Dendritic cell treated with granulocyte-macrophage colony-stimulating factor and Interleukin-4, amounts not matched to agents 40 ng/mL and 50 ng/mL, for 4 days (primary cell): ENCODE data around the gene GRID2.

Experiments
- H3K27ac Mint-ChIP-seq: one replicate; pipeline ENCODE4 v1.8.0; 2022; ENCODE audit warnings: mild to moderate bottlenecking, mixed read lengths
- H3K27me3 Mint-ChIP-seq: one replicate; pipeline ENCODE4 v1.8.0; 2022; ENCODE audit warnings: mild to moderate bottlenecking, mixed read lengths
- H3K36me3 Mint-ChIP-seq: one replicate; pipeline ENCODE4 v1.8.0; 2022; ENCODE audit warnings: low read depth, mixed read lengths
- H3K4me1 Mint-ChIP-seq: one replicate; pipeline ENCODE4 v1.8.0; 2022; ENCODE audit warnings: low read depth, mixed read lengths
- H3K4me3 Mint-ChIP-seq: one replicate; pipeline ENCODE4 v1.8.0; 2022; ENCODE audit warnings: mild to moderate bottlenecking, moderate library complexity, mixed read lengths
- H3K9me3 Mint-ChIP-seq: one replicate; pipeline ENCODE4 v1.8.0; 2022; ENCODE audit warnings: mixed read lengths
- intact Hi-C: fragments of 100-400 bp; cut with micrococcal nuclease; formaldehyde crosslinking; loops from one replicate; pipeline ENCODE4 v1.15.0; 2022

Gene GRID2

GRCh38 chr4:93710101-93710846 lies 1406.5 kb downstream of the GRID2 start:
- Mint-ChIP-seq H3K4me3 (no peak overlapping the region), H3K9me3 (no peaks in the 10 kb centered on the region), H3K27ac (no peak overlapping the region), H3K4me1 (no peaks in the 10 kb centered on the region), H3K27me3 (no peaks in the 10 kb centered on the region), H3K36me3 (no peaks in the 10 kb centered on the region)
- intact Hi-C loops = no loop called here

GRCh38 chr4:93710847-93711430 lies 1407.2 kb downstream of the GRID2 start:
- intact Hi-C loops = no loop called here
- Mint-ChIP-seq H3K9me3 (no peaks in the 10 kb centered on the region), H3K27me3 (no peaks in the 10 kb centered on the region), H3K27ac (no peak overlapping the region), H3K4me1 (no peaks in the 10 kb centered on the region), H3K36me3 (no peaks in the 10 kb centered on the region), H3K4me3 (no peak overlapping the region)

GRCh38 chr4:93718233-93718632 lies 1414.5 kb downstream of the GRID2 start:
- no peaks in the 10 kb centered on the region for H3K9me3 Mint-ChIP-seq
- H3K36me3 Mint-ChIP-seq = no peaks in the 10 kb centered on the region
- intact Hi-C loops = no loop called here
- no peaks in the 10 kb centered on the region for H3K4me1 Mint-ChIP-seq
- no peak overlapping the region for H3K27ac Mint-ChIP-seq
- H3K27me3 Mint-ChIP-seq = no peaks in the 10 kb centered on the region
- no peak overlapping the region for H3K4me3 Mint-ChIP-seq

- Mint-ChIP-seq H3K27me3 (no peaks in the 10 kb centered on the region), H3K4me1 (no peaks in the 10 kb centered on the region), H3K27ac (no peak overlapping the region), H3K36me3 (no peaks in the 10 kb centered on the region), H3K9me3 (no peaks in the 10 kb centered on the region), H3K4me3 (no peak overlapping the region)
- intact Hi-C loops = no loop called here
These were observed 1415.8 kb downstream of the GRID2 start for GRCh38 chr4:93719552-93719951.

- H3K36me3 Mint-ChIP-seq = no peaks in the 10 kb centered on the region
- intact Hi-C loops = no loop called here
- no peaks in the 10 kb centered on the region for H3K4me1 Mint-ChIP-seq
- H3K9me3 Mint-ChIP-seq = no peaks in the 10 kb centered on the region
- H3K27ac Mint-ChIP-seq = no peak overlapping the region
- H3K4me3 Mint-ChIP-seq = no peak overlapping the region
- no peaks in the 10 kb centered on the region for H3K27me3 Mint-ChIP-seq
These were observed 1418.7 kb downstream of the GRID2 start for GRCh38 chr4:93722446-93722845.

- no peak overlapping the region for H3K4me3 Mint-ChIP-seq
- intact Hi-C loops = no loop called here
- peaks cover 17% of the 10 kb centered on the region for H3K9me3 Mint-ChIP-seq
- H3K36me3 Mint-ChIP-seq = no peaks in the 10 kb centered on the region
- no peaks in the 10 kb centered on the region for H3K27me3 Mint-ChIP-seq
- no peak overlapping the region for H3K27ac Mint-ChIP-seq
- no peaks in the 10 kb centered on the region for H3K4me1 Mint-ChIP-seq
These were observed 1426.5 kb downstream of the GRID2 start for GRCh38 chr4:93730251-93730650.

- Mint-ChIP-seq H3K27ac (no peak overlapping the region), H3K4me3 (no peak overlapping the region), H3K9me3 (peaks cover 17% of the 10 kb centered on the region), H3K4me1 (no peaks in the 10 kb centered on the region), H3K27me3 (no peaks in the 10 kb centered on the region), H3K36me3 (no peaks in the 10 kb centered on the region)
- intact Hi-C loops = no loop called here
These were observed 1427.0 kb downstream of the GRID2 start for GRCh38 chr4:93730760-93731159.

- no peaks in the 10 kb centered on the region for H3K4me1 Mint-ChIP-seq
- intact Hi-C loops = no loop called here
- no peaks in the 10 kb centered on the region for H3K36me3 Mint-ChIP-seq
- H3K4me3 Mint-ChIP-seq = no peak overlapping the region
- H3K9me3 Mint-ChIP-seq = peaks cover 17% of the 10 kb centered on the region
- no peaks in the 10 kb centered on the region for H3K27me3 Mint-ChIP-seq
- H3K27ac Mint-ChIP-seq = no peak overlapping the region
These were observed 1427.7 kb downstream of the GRID2 start for GRCh38 chr4:93731456-93731855.

- Mint-ChIP-seq H3K9me3 (peaks cover 17% of the 10 kb centered on the region), H3K36me3 (no peaks in the 10 kb centered on the region), H3K27ac (no peak overlapping the region), H3K4me1 (no peaks in the 10 kb centered on the region), H3K4me3 (no peak overlapping the region), H3K27me3 (no peaks in the 10 kb centered on the region)
- intact Hi-C loops = no loop called here
These were observed 1428.7 kb downstream of the GRID2 start for GRCh38 chr4:93732509-93732908.

GRCh38 chr4:93740890-93741289 lies 1437.1 kb downstream of the GRID2 start:
- intact Hi-C loops = no loop called here
- no peaks in the 10 kb centered on the region for H3K27me3 Mint-ChIP-seq

GRCh38 chr4:93743022-93743421 lies 1439.3 kb downstream of the GRID2 start:
- H3K27ac Mint-ChIP-seq = no peak overlapping the region
- no peaks in the 10 kb centered on the region for H3K4me1 Mint-ChIP-seq
- no peaks in the 10 kb centered on the region for H3K36me3 Mint-ChIP-seq
- no peaks in the 10 kb centered on the region for H3K27me3 Mint-ChIP-seq
- intact Hi-C loops = no loop called here
- no peaks in the 10 kb centered on the region for H3K9me3 Mint-ChIP-seq
- no peak overlapping the region for H3K4me3 Mint-ChIP-seq

More at GRCh38 chr4:93740890-93741289, 1437.1 kb downstream of the GRID2 start:
- Mint-ChIP-seq H3K27ac (no peak overlapping the region), H3K36me3 (no peaks in the 10 kb centered on the region), H3K9me3 (no peaks in the 10 kb centered on the region), H3K4me1 (no peaks in the 10 kb centered on the region), H3K4me3 (no peak overlapping the region)

GRCh38 chr4:93743635-93744034 lies 1439.9 kb downstream of the GRID2 start:
- H3K36me3 Mint-ChIP-seq = no peaks in the 10 kb centered on the region
- no peak overlapping the region for H3K27ac Mint-ChIP-seq
- no peaks in the 10 kb centered on the region for H3K27me3 Mint-ChIP-seq
- no peaks in the 10 kb centered on the region for H3K4me1 Mint-ChIP-seq
- intact Hi-C loops = no loop called here
- no peaks in the 10 kb centered on the region for H3K9me3 Mint-ChIP-seq
- no peak overlapping the region for H3K4me3 Mint-ChIP-seq

GRCh38 chr4:93744961-93745360 lies 1441.2 kb downstream of the GRID2 start:
- Mint-ChIP-seq H3K27me3 (no peaks in the 10 kb centered on the region), H3K4me3 (no peak overlapping the region), H3K9me3 (no peaks in the 10 kb centered on the region), H3K36me3 (no peaks in the 10 kb centered on the region), H3K4me1 (no peaks in the 10 kb centered on the region), H3K27ac (no peak overlapping the region)
- intact Hi-C loops = no loop called here

GRCh38 chr4:93746031-93746430 lies 1442.3 kb downstream of the GRID2 start:
- Mint-ChIP-seq H3K27me3 (no peaks in the 10 kb centered on the region), H3K4me3 (no peak overlapping the region), H3K9me3 (no peaks in the 10 kb centered on the region), H3K4me1 (no peaks in the 10 kb centered on the region), H3K36me3 (no peaks in the 10 kb centered on the region), H3K27ac (no peak overlapping the region)
- intact Hi-C loops = no loop called here

GRCh38 chr4:93747220-93747619 lies 1443.5 kb downstream of the GRID2 start:
- Mint-ChIP-seq H3K27me3 (no peaks in the 10 kb centered on the region), H3K27ac (no peak overlapping the region), H3K4me3 (no peak overlapping the region), H3K36me3 (no peaks in the 10 kb centered on the region), H3K9me3 (no peaks in the 10 kb centered on the region), H3K4me1 (no peaks in the 10 kb centered on the region)
- intact Hi-C loops = no loop called here
